Activated T-cell treated with anti-CD3 and anti-CD28 coated beads, Interleukin-2, amount 50 U/mL, for 24 hours (primary cell): ENCODE measurements around the gene SKAP1.
"Not testable (repeated sequence)": the region's sequence is repeated elsewhere in the genome, so short reads cannot be mapped to it uniquely, and the experiment has no call there.

Source experiments
- DNase-seq: peaks from one replicate; pipeline ENCODE4 v3.0.0-alpha.2; 2020
- H3K27ac Mint-ChIP-seq: 2 replicates; pipeline ENCODE4 v1.8.0; 2020; ENCODE audit warnings: mild to moderate bottlenecking, mixed read lengths
- H3K27me3 Mint-ChIP-seq: 2 replicates; pipeline ENCODE4 v1.8.0; 2020; ENCODE audit warnings: mixed read lengths
- H3K36me3 Mint-ChIP-seq: 2 replicates; pipeline ENCODE4 v1.8.0; 2020; ENCODE audit warnings: low read depth, mixed read lengths
- H3K4me1 Mint-ChIP-seq: 2 replicates; pipeline ENCODE4 v1.8.0; 2020; ENCODE audit warnings: low read depth, mixed read lengths
- H3K4me3 Mint-ChIP-seq: 2 replicates; pipeline ENCODE4 v1.8.0; 2020; ENCODE audit warnings: mild to moderate bottlenecking, moderate library complexity, mixed read lengths
- H3K9me3 Mint-ChIP-seq: 2 replicates; pipeline ENCODE4 v1.8.0; 2020; ENCODE audit warnings: mixed read lengths

The SKAP1 gene

DNA sequence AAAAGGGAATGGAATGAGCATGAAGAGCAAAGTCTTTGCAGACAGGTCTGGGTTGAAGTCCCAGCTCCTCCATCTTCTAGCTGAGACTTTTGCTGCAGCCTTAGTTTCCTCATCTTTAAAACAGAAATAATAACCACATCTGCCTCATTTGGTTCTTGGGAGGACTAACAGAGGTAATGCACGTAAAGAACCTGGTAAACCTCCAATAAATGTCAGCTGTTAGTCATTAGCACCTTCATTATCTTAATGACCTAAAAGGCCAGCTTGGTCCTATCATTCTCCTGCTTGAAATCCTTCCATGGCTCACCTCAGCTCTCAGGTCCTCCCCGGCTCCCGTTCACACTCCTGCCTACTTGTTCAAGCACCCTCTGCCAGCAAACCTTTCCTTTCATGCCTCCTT, 51.8 kb downstream of the SKAP1 start:
- Mint-ChIP-seq H3K9me3 (no peaks in the 10 kb centered on the region), H3K36me3 (peaks cover 45% of the 10 kb centered on the region), H3K27ac (no peak overlapping the region), H3K4me1 (peaks cover 26% of the 10 kb centered on the region), H3K4me3 (no peak overlapping the region), H3K27me3 (no peaks in the 10 kb centered on the region)
- DNase-seq: no peak

DNA sequence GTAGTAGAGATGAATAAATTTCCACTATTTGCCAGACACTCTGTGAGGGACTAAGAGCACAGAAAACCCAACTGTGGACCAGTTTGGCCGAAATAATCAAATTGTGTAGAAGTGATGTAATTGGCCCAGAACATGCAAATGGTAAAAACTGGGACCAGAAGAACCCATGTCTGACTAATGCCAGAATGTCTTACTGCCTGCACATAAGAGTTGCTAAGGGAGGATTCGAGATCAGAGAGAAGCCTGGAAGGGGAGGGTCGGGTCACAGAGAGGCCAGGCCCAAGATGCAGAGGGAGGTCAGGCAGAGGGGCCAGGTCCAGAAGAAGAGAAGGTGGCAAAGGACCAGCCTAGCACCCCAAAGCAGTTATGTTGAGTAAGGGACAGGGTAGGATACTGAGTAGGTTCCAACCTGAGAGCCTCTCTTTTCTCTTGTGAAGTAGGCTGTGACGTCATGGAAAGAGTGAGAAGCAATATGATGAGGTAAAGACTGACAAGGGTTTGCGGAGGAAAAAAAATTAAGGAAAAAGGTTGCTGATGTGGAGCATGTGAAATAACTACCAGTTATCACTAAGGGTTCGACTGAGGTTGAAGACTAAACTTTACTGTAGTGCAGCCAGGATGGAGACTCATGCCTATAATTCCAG, 53.2 kb downstream of the SKAP1 start:
- Mint-ChIP-seq H3K36me3 (peaks cover 38% of the 10 kb centered on the region), H3K4me1 (peaks cover 28% of the 10 kb centered on the region), H3K27ac (no peak overlapping the region), H3K27me3 (no peaks in the 10 kb centered on the region), H3K4me3 (no peak overlapping the region), H3K9me3 (no peaks in the 10 kb centered on the region)
- no peak for DNase-seq

DNA sequence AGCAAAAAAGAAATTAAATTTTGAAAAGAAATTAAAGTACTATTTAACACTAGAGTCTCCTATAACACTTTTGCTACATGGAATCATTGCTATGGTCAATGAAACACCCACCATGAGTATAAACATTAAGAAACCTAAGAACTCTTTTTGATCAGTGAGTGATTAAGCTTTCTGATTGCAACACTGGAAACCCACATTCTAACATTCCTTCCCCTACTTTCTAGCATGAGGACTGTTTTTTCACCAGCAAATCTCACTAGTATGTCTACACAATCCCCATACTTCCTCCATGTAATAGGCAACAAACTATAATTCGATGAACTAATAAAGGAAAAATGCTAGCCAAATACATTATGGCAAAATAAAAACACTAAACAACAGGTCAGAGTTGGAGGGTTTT, 54.7 kb downstream of the SKAP1 start:
- DNase-seq: no peak
- H3K36me3 Mint-ChIP-seq: peaks cover 37% of the 10 kb centered on the region
- H3K27me3 Mint-ChIP-seq: no peaks in the 10 kb centered on the region

DNA sequence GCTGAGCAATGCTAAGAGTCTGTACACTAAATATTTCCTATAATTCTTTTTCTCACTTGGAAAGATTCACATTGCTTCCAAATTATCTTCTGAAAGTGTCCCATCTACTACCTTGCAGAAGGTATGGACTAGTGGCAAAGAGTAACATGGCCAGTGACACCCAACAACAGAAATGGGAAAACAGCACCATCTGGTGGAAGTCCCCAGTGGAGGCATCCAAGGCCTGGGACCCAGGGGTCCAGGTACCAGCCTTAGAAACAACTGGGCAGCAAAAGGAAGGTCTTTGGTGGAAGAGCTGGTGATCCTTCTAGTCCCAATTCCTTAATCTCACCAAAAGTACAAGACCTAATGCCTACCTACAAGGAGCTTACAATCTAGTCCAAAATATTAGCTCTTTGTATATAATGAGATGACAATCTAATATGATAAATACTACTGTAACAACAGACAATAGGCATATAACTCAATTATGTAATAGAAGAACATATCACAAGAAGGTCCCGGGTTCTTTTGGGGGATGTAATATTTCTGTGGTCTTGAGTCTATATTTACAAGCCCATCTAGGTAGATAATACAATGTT, 55.3 kb downstream of the SKAP1 start:
- no peak overlapping the region for H3K27ac Mint-ChIP-seq
- H3K4me3 Mint-ChIP-seq: no peak overlapping the region
- H3K36me3 Mint-ChIP-seq: peaks cover 36% of the 10 kb centered on the region
- no peaks in the 10 kb centered on the region for H3K9me3 Mint-ChIP-seq
- DNase-seq: no peak
- H3K4me1 Mint-ChIP-seq: peaks cover 33% of the 10 kb centered on the region
- no peaks in the 10 kb centered on the region for H3K27me3 Mint-ChIP-seq

More for the DNA sequence above, 54.7 kb downstream of the SKAP1 start:
- Mint-ChIP-seq H3K4me3 (no peak overlapping the region), H3K27ac (no peak overlapping the region), H3K4me1 (peaks cover 32% of the 10 kb centered on the region), H3K9me3 (no peaks in the 10 kb centered on the region)

DNA sequence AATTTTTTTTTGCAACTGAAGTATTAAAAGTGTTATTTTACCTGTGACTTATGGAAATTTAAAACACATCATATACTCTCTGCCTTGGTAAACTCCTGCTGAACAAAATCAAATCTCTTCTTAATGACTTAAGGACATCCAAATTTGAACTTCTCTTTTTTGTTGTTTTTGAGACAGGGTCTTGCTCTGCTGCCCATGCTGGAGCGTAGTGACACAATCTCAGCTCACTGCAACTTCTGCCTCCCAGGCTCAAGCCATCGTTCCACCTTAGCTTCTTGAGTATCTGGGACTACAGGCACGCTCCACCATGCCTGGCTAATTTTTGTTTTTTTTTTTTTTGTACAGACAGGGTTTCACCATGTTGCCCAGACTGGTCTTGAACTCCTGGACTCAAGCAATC, 56.1 kb downstream of the SKAP1 start:
- no peak for DNase-seq
- Mint-ChIP-seq H3K4me1 (peaks cover 36% of the 10 kb centered on the region), H3K9me3 (no peaks in the 10 kb centered on the region), H3K27ac (no peak overlapping the region), H3K27me3 (no peaks in the 10 kb centered on the region), H3K36me3 (peaks cover 38% of the 10 kb centered on the region), H3K4me3 (no peak overlapping the region)

DNA sequence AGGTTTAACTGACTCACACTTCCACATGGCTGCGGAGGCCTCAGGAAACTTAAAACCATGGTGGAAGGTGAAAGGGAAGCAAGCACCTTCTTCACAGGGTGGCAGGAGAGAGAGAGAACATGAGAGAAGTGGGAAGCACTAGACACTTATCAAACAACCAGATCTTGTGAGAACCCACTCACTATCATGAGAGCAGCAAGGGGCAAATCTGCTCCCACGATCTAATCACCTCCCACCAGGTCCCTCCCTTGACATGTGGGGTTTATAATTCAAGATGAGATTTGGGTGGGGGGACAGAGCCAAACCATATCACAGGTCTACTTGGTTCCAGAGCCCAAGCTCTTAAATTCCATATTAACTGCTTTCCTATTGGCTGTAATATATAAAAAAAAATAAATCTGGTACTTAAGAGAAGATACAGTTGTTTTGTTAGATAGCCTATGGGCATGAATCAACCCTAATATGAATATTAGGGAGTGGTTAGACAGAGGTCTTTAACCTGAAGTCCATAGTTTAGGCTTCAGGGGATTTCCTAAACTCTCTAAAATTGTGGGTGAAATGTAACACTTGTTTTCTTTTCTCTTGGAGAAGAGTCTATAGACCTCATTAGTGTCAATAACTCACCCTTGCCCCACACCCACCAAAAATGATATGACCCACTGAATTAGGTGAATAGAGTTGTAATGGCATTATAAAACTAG, 56.7 kb downstream of the SKAP1 start:
- no peaks in the 10 kb centered on the region for H3K9me3 Mint-ChIP-seq
- H3K36me3 Mint-ChIP-seq: peaks cover 43% of the 10 kb centered on the region
- peak overlapping the region; percentile 67 for H3K27ac Mint-ChIP-seq
- DNase-seq: no peak
- no peak overlapping the region for H3K4me3 Mint-ChIP-seq
- no peaks in the 10 kb centered on the region for H3K27me3 Mint-ChIP-seq
- peaks cover 38% of the 10 kb centered on the region for H3K4me1 Mint-ChIP-seq

DNA sequence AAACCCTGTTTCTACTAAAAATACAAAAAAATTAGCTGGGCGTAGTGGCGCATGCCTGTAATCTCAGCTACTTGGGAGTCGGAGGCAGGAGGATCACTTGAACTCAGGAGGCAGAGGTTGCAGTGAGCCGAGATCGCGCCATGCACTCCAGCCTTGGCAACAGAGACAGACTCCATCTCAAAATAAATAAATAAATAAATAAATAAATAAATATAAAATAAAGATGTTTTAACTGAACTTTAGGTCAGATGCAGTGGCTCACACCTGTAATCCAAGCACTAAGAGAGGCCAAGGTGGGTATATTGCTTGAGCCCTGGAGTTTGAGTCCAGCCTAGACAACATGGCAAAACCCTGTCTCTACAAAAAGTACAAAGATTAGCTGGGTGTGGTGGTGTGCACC, 61.0 kb downstream of the SKAP1 start:
- H3K27me3 Mint-ChIP-seq, H3K4me3 Mint-ChIP-seq, H3K27ac Mint-ChIP-seq, DNase-seq, H3K9me3 Mint-ChIP-seq: not testable (repeated sequence)
- peaks cover 57% of the 10 kb centered on the region for H3K36me3 Mint-ChIP-seq
- H3K4me1 Mint-ChIP-seq: peaks cover 41% of the 10 kb centered on the region

DNA sequence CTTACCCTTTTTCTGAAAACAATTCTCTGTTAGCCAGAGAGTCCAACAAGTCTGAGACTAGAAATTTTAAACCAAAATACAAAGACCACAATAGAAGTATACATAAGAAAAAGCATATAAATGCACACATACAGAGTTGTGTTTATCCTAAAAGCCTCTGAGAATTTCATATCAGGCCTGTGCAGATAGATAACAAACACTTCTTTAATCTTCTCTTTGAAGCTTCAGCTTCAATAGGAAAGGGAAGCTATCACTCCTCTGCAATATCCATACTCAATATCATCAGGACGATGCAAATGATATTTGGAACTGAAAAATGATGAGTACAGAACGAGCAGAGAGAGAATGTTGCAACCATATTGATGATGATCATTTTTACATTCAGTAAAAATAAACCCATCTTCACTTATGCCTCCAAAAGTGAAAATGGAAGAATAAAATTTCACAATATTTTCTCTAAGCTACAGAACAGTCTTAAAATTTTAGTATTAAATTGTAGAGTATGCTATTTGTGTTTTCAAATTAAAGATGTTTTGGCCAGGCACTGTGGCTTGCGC, 61.6 kb downstream of the SKAP1 start:
- H3K27ac Mint-ChIP-seq: no peak overlapping the region
- no peak for DNase-seq
- peaks cover 54% of the 10 kb centered on the region for H3K36me3 Mint-ChIP-seq
- no peaks in the 10 kb centered on the region for H3K9me3 Mint-ChIP-seq
- peaks cover 36% of the 10 kb centered on the region for H3K4me1 Mint-ChIP-seq
- no peaks in the 10 kb centered on the region for H3K27me3 Mint-ChIP-seq
- no peak overlapping the region for H3K4me3 Mint-ChIP-seq

DNA sequence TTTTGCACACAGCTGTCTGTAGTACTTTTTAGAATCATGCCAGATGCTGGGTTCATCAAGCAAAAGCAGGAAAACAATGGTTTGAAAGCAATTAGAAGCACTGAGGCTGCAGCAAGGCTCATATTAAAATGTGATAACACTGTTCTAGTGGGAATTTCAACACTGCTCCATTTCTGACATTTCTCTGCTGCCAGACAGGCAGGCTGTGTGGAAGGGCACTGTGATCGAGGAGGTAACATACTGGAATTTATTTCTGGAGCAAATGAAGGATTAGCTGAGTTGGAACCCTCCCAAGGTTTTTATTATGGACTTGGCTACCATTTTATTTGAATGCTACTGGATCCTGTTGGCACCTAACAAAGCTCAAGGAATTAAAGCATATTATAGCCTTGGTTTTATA, 66.9 kb downstream of the SKAP1 start:
- no peak overlapping the region for H3K27ac Mint-ChIP-seq
- no peak for DNase-seq
- H3K27me3 Mint-ChIP-seq: no peaks in the 10 kb centered on the region
- peaks cover 34% of the 10 kb centered on the region for H3K36me3 Mint-ChIP-seq
- H3K4me3 Mint-ChIP-seq: no peak overlapping the region
- H3K9me3 Mint-ChIP-seq: no peaks in the 10 kb centered on the region
- peaks cover 25% of the 10 kb centered on the region for H3K4me1 Mint-ChIP-seq

DNA sequence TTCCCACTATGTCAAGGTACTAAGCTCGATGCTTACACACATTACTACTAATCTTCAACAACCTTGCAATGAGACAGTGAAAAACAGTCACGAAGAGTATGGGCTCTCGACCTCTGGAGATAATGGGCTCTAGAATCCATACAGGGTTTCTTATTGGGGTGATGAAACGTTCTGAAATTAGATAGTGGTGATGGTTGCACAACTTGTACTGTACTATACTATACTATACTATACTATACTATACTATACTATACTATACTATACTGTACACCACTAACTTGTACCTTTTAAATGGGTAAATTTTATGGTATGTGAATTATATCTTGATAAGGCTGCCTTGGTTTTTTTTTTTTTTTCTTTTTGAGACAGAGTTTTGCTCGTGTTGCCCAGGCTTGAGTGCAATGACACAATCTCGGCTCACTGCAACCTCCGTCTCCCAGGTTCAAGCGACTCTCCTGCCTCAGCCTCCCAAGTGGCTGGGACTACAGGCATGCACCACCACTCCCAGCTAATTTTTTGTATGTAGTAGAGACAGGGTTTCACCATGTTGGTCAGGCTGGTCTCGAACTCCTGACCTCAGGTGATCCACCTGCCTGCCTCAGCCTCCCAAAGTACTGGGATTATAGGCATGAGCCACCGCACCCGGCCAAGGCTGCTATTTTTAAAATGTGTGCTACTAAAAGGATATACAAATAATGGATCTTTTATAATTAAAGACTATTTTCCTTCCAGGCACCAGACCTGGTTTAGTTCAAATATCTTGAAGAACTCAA, 69.0 kb downstream of the SKAP1 start:
- not testable (repeated sequence) for H3K27me3 Mint-ChIP-seq, DNase-seq, H3K27ac Mint-ChIP-seq, H3K4me3 Mint-ChIP-seq, H3K9me3 Mint-ChIP-seq
- H3K4me1 Mint-ChIP-seq: peaks cover 26% of the 10 kb centered on the region
- H3K36me3 Mint-ChIP-seq: peaks cover 23% of the 10 kb centered on the region

DNA sequence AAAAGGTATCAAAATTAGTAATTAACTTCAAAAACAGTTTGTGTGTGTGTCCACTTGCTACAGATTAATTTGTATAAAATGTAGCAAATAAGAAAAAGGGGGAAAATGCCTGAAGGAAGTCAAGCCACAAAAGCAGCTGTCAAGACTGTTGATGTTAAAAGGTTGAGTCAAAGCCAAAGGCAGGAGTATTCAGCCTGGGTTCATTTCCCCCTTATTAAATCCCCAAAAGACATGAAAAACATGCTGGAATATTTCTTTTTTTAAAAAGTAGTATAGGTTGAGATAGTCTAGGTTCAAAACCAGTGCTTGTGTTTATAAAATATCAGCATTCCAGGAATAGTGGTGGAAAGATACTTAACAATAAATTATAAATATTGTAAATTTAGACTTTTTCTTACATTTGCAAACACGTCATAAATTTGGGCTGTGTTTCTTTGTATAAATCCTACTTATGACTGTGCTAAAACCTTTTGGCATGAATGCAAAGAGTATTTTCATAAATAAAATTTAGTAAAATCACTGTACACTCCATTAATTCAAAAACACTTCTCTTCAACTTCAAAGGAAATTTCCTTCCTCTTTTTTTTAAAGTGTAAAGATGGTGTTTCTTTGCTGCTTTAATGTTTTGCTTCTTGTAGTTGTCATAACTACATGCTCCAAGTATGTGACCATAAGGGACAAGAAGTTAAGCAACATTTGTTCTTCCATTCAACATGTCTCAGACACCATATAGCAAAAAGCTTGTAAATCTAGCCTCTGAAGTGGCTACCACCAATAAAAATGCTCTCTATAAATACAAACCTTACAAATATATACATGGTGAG, 72.0 kb downstream of the SKAP1 start:
- H3K27ac Mint-ChIP-seq: no peak overlapping the region
- no peak for DNase-seq
- peaks cover 22% of the 10 kb centered on the region for H3K4me1 Mint-ChIP-seq
- no peak overlapping the region for H3K4me3 Mint-ChIP-seq
- H3K27me3 Mint-ChIP-seq: no peaks in the 10 kb centered on the region
- H3K36me3 Mint-ChIP-seq: peaks cover 9% of the 10 kb centered on the region
- no peaks in the 10 kb centered on the region for H3K9me3 Mint-ChIP-seq

DNA sequence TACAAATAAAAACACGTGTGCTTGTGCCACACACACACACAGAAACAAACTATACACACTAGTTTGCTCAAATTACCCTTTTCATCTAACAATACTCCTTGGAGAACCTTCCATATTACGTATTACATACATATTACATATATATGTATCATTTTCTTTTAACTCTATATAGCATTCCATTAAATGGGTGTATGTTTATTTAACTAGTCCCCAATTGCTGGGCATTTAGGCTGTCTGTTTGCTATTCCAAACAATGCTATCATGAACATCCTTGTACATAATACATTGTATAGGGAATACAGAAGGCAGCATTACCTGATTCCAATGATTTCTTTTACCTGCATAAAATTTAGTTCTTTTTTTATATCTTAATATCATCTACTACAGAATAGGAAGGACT, 73.1 kb downstream of the SKAP1 start:
- DNase-seq: no peak
- H3K27me3 Mint-ChIP-seq: no peaks in the 10 kb centered on the region
- H3K4me3 Mint-ChIP-seq: no peak overlapping the region
- no peaks in the 10 kb centered on the region for H3K9me3 Mint-ChIP-seq
- peaks cover 30% of the 10 kb centered on the region for H3K4me1 Mint-ChIP-seq
- H3K36me3 Mint-ChIP-seq: peaks cover 6% of the 10 kb centered on the region
- H3K27ac Mint-ChIP-seq: no peak overlapping the region

DNA sequence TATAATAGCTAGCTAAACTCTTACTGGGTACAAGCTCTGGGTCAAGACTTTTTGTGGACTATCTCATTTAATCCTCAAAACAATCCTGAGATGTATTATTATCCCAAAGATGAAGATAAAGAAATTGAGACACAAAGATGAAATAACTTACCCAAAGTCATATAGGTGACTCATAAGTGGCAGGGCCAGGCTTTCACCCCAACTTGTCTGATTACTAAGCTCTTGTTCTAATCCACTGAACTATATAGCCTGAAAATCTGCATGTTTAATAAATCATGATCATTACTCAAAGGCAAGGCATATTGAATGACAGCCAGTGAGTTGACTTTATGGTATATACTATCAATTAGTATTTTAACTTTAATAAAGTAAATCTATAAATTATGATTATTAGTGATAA, 77.4 kb downstream of the SKAP1 start:
- DNase-seq: no peak

DNA sequence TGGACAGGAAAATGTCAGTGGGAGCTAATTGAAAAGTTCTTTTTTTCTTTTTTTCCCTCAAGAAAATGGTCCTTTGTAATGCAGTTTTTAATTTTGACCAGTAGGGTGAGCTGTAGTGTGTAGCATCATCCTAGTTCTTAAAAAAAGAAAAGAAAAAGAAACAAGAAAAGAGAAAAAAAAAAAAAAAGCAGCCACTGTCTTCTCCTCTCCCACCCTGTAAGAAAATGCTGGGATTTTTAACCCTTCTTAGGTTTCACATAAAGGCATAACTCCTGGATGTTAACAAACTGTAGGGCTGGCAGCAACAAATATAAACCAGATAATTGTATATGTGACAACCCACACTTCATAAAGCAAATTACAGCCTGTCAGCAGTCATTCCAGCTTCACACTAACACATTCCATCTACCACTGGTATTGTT, 78.1 kb downstream of the SKAP1 start:
- no peak for DNase-seq
- Mint-ChIP-seq H3K27ac (no peak overlapping the region), H3K27me3 (no peaks in the 10 kb centered on the region), H3K4me1 (peaks cover 16% of the 10 kb centered on the region), H3K9me3 (no peaks in the 10 kb centered on the region), H3K36me3 (peaks cover 15% of the 10 kb centered on the region), H3K4me3 (no peak overlapping the region)

More for the DNA sequence above, 77.4 kb downstream of the SKAP1 start:
- no peak overlapping the region for H3K4me3 Mint-ChIP-seq
- H3K27ac Mint-ChIP-seq: no peak overlapping the region
- no peaks in the 10 kb centered on the region for H3K9me3 Mint-ChIP-seq
- H3K27me3 Mint-ChIP-seq: no peaks in the 10 kb centered on the region
- H3K4me1 Mint-ChIP-seq: peaks cover 17% of the 10 kb centered on the region
- peaks cover 15% of the 10 kb centered on the region for H3K36me3 Mint-ChIP-seq
